ENCODE data around the gene USP9X.

DNA sequence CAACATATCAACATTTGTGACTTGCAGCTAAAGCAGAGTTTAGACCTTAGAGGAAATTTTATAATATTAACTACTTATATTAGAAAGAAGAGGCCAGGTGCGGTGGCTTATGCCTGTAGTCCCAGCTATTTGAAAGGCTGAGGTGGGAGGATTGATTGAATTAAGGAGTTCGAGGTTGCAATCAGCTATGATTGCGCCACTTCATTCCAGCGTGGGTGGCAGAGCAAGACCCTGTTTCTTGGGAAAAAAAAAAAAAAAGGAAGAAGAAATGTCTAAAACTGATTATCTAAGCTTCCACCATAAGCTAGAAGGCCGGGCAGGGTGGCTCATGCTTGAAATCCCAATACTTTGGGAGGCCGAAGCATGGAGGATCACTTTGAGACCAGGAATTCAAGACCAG is 42.0 kb upstream of the USP9X start:
- TF ChIP-seq, protein P1, sequence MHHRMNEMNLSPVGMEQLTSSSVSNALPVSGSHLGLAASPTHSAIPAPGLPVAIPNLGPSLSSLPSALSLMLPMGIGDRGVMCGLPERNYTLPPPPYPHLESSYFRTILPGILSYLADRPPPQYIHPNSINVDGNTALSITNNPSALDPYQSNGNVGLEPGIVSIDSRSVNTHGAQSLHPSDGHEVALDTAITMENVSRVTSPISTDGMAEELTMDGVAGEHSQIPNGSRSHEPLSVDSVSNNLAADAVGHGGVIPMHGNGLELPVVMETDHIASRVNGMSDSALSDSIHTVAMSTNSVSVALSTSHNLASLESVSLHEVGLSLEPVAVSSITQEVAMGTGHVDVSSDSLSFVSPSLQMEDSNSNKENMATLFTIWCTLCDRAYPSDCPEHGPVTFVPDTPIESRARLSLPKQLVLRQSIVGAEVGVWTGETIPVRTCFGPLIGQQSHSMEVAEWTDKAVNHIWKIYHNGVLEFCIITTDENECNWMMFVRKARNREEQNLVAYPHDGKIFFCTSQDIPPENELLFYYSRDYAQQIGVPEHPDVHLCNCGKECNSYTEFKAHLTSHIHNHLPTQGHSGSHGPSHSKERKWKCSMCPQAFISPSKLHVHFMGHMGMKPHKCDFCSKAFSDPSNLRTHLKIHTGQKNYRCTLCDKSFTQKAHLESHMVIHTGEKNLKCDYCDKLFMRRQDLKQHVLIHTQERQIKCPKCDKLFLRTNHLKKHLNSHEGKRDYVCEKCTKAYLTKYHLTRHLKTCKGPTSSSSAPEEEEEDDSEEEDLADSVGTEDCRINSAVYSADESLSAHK (tag by site-specific recombination; IDR thresholded peaks at IDR 0.05): no peak
- TF ChIP-seq BCL11A (tag by site-specific recombination; IDR thresholded peaks at IDR 0.05; ENCODE audit: low read depth): no peak
- TF ChIP-seq ZNF10 (tag by site-specific recombination; IDR thresholded peaks at IDR 0.05): no peak
- no peak for TF ChIP-seq ZNF366 (tag by site-specific recombination; conservative IDR thresholded peaks at IDR 0.05)
- TF ChIP-seq, protein P2, sequence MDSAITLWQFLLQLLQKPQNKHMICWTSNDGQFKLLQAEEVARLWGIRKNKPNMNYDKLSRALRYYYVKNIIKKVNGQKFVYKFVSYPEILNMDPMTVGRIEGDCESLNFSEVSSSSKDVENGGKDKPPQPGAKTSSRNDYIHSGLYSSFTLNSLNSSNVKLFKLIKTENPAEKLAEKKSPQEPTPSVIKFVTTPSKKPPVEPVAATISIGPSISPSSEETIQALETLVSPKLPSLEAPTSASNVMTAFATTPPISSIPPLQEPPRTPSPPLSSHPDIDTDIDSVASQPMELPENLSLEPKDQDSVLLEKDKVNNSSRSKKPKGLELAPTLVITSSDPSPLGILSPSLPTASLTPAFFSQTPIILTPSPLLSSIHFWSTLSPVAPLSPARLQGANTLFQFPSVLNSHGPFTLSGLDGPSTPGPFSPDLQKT (IDR thresholded peaks at IDR 0.05; ENCODE audit: borderline replicate concordance, low read depth, low read length): no peak
- no peak for TF ChIP-seq ZBTB20 (tag by site-specific recombination; IDR thresholded peaks at IDR 0.05)
